Stimulated activated naive B cell treated with anti-CD40 and anti-IgM and Interleukin-4, amounts not matched to agents 10 μg/mL and 1 μg/mL and 100 μg/mL, for 72 hours (primary cell): ENCODE results near the gene GPR146.
"Not testable (repeated sequence)": the region's sequence is repeated elsewhere in the genome, so short reads cannot be mapped to it uniquely, and the experiment has no call there.

Experiments used
- ATAC-seq, 2 donors: fragments of 150-1000 bp; cut with Tn5 transposase; replicated peaks; 2 replicates each; pipeline ENCODE4 v1.10.0; 2021; ENCODE audit warnings: moderate library complexity in 1 of 2
- DNase-seq: peaks from one replicate; pipeline ENCODE4 v3.0.0; 2021
- H3K27ac Mint-ChIP-seq: one replicate; pipeline ENCODE4 v1.8.0; 2022; ENCODE audit warnings: mild to moderate bottlenecking, mixed read lengths
- H3K27me3 Mint-ChIP-seq, 2 donors: one replicate each; pipeline ENCODE4 v1.8.0; 2022; ENCODE audit warnings: mixed read lengths in 2 of 2
- H3K36me3 Mint-ChIP-seq, 2 donors: one replicate each; pipeline ENCODE4 v1.8.0; 2022; ENCODE audit warnings: mixed read lengths in 2 of 2, mild to moderate bottlenecking in 1 of 2
- H3K4me1 Mint-ChIP-seq, 2 donors: one replicate each; pipeline ENCODE4 v1.8.0; 2022; ENCODE audit warnings: mixed read lengths in 2 of 2, mild to moderate bottlenecking in 1 of 2
- H3K4me3 Mint-ChIP-seq, 2 donors: one replicate each; pipeline ENCODE4 v1.8.0; 2022; ENCODE audit warnings: mild to moderate bottlenecking in 2 of 2, mixed read lengths in 2 of 2, moderate library complexity in 1 of 2
- H3K9me3 Mint-ChIP-seq, 2 donors: one replicate each; pipeline ENCODE4 v1.8.0; 2022; ENCODE audit warnings: mixed read lengths in 2 of 2, mild to moderate bottlenecking in 1 of 2

Gene GPR146, protein sequence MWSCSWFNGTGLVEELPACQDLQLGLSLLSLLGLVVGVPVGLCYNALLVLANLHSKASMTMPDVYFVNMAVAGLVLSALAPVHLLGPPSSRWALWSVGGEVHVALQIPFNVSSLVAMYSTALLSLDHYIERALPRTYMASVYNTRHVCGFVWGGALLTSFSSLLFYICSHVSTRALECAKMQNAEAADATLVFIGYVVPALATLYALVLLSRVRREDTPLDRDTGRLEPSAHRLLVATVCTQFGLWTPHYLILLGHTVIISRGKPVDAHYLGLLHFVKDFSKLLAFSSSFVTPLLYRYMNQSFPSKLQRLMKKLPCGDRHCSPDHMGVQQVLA

DNA sequence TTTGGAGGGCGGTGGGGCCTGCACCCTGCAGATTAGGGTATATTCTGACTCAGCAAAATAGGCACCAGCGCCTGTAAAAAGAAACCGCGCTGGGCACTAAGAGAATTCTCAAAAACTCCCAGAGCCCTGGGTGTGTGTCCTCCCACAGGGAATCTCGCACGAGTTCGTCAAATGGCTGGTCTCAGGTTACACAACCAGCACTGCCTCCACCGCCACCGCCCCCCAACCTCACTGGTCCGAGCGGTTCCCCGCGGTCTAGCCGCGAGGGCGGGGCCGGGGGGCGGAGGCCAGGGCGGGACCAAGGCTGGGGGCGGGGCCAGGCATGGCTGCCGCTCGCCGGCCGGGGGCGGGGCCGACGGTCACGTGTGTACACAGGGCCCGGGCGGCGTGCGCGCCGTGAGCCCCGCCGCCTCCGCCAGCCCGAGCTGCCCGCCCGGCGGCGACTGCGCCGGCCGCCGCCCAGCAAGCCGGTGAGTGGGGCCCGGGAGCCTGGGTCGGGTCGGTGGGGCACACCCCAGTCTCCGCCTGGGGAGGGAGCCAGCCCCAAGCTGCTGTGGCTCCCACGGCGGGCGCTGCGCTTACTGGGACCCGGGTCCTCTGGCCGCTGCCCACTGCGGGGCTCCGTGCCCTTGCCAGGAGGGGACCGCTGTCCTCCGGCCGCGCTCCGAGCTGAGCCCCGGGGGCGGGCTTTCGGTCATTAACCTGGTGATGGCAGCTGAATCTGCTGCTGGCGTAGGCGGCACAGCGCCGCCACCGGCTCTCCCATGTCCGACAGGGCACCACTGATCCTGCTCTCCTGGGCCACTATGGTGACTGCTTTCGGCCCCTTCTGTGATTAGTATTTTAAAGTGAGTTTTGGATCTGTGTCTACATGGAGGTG is at the start of gene GPR146:
GPR146 (plus strand) TSS at position 358 of the 880 bp plus-strand sequence. CDS start 12,970 bp downstream, outside the sequence.
- H3K4me1 Mint-ChIP-seq = peaks cover 27 to 44% of the 10 kb centered on the region in 2 donors
- peaks cover 4 to 6% of the 10 kb centered on the region in 2 donors for H3K27me3 Mint-ChIP-seq
- H3K4me3 Mint-ChIP-seq = peak within 1 kb of the TSS; percentile 83 to 84
- no peaks in the 10 kb centered on the region for H3K9me3 Mint-ChIP-seq
- H3K27ac Mint-ChIP-seq = peak within 1 kb of the TSS; percentile 73
- ATAC-seq = peak; percentile 90 to 93
- peak; percentile 85 for DNase-seq
- peaks cover 0 to 3% of the 10 kb centered on the region in 2 donors for H3K36me3 Mint-ChIP-seq

DNA sequence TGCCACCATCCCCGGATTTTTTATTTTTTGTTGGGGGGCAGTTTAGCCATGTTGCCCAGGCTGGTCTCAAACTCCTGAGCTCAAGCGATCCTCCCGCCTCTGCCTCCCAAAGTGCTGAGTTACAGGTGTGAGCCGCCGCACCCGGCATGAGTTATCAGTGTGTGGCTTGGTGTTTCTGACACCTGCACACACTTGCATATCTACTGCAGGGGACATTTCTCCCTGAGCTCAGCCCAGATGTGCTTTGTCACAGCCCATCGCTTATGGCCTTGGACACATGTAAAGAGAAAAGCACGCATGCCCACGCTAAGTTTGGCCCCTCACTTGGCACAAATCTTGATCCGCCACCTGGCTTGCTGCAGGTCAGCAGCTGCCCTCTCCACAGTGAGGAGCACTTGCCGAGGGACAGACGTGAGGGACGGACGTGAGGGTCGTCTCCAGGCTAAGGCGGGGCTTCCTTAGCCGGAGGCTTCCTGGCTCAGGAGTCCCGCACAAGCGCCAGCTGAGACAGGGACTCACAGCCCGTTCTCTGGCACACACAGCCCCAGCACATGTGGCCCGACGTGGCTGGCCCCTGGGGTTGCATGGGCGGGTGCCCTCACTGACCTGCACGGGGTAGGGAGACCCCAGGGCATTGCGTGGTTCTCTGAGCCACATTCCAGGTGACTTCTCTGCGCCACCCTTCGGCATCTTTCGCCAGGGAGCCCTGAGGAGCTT is 49.6 kb upstream of the GPR146 start:
- no peak for ATAC-seq
- Mint-ChIP-seq H3K27ac (peak overlapping the region; percentile 47), H3K9me3 (peaks cover 0 to under 1% of the 10 kb centered on the region in 2 donors), H3K36me3 (peaks cover 21 to 22% of the 10 kb centered on the region in 2 donors), H3K27me3 (peaks cover 0 to 4% of the 10 kb centered on the region in 2 donors), H3K4me1 (peaks cover 9 to 17% of the 10 kb centered on the region in 2 donors), H3K4me3 (no peak overlapping the region)
- DNase-seq = no peak

DNA sequence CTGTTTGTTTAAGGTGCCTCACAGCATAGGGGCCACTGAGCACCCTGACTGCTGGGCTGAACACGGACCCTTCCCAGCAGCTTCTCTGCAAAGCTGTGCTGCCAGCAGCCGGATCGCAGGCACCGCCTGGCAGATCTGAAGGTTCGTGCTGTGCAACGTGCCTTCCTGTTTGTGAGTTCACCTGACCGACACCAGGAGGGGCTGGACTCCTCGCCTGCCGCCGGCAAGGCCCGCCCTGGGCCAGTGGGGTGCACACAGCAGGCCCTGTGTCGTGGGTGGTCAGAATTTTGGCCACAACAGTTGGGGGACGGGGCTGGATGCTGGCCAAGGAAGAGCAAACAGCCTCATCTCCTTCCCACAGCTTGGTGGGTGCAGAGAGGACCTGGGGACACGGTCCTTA is 48.8 kb upstream of the GPR146 start:
- ATAC-seq (no peak), DNase-seq (no peak)
- peak overlapping the region in 1 of 2 donors; percentile 19 for H3K4me3 Mint-ChIP-seq
- peaks cover 13 to 25% of the 10 kb centered on the region in 2 donors for H3K4me1 Mint-ChIP-seq
- H3K9me3 Mint-ChIP-seq = no peaks in the 10 kb centered on the region
- peaks cover 28 to 30% of the 10 kb centered on the region in 2 donors for H3K36me3 Mint-ChIP-seq
- H3K27ac Mint-ChIP-seq = no peak overlapping the region
- H3K27me3 Mint-ChIP-seq = peaks cover 0 to 4% of the 10 kb centered on the region in 2 donors

DNA sequence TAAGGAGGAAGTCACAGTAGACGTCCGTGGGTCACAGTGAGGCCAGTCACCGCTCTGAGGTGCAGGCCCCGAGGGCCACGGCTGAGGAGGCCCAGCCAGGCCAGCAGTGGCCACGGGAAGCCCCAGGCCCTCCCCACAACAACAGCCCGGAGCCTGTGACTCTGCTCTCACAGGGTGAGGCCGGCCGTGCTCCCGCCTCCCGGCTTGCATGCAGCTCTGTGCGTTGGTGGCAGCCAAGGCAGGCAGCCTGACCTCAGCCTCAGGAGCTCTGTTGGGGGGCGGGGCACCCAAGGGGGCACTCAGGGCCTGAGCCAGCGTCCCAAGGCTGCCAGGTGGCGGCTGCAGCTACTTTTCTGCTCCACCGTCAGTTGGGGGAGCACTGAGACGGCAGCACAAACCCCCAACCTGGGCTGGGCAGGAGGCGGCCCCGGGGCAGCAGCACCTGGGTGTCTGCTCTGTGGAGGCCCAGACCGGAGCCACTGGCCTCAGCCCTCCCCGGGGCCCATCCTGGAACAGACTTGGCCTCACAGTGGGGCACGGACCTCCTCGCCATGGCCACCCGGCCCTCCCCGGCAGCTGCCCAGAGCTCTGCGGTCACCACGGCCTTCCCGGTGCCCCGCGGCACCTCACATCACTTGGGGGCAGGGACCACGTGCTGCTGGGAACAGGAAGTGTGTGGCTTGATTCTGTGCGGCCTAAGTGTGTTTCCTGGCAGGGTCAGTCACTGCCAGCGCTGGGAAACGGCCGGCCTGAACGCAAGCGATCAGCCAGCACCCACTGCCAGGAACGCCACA is 48.1 kb upstream of the GPR146 start:
- ATAC-seq = no peak
- H3K4me3 Mint-ChIP-seq = no peak overlapping the region
- no peaks in the 10 kb centered on the region for H3K9me3 Mint-ChIP-seq
- peaks cover 18 to 32% of the 10 kb centered on the region in 2 donors for H3K4me1 Mint-ChIP-seq
- no peak overlapping the region for H3K27ac Mint-ChIP-seq
- H3K27me3 Mint-ChIP-seq = peaks cover 0 to 4% of the 10 kb centered on the region in 2 donors
- peaks cover 34 to 37% of the 10 kb centered on the region in 2 donors for H3K36me3 Mint-ChIP-seq
- DNase-seq = no peak

DNA sequence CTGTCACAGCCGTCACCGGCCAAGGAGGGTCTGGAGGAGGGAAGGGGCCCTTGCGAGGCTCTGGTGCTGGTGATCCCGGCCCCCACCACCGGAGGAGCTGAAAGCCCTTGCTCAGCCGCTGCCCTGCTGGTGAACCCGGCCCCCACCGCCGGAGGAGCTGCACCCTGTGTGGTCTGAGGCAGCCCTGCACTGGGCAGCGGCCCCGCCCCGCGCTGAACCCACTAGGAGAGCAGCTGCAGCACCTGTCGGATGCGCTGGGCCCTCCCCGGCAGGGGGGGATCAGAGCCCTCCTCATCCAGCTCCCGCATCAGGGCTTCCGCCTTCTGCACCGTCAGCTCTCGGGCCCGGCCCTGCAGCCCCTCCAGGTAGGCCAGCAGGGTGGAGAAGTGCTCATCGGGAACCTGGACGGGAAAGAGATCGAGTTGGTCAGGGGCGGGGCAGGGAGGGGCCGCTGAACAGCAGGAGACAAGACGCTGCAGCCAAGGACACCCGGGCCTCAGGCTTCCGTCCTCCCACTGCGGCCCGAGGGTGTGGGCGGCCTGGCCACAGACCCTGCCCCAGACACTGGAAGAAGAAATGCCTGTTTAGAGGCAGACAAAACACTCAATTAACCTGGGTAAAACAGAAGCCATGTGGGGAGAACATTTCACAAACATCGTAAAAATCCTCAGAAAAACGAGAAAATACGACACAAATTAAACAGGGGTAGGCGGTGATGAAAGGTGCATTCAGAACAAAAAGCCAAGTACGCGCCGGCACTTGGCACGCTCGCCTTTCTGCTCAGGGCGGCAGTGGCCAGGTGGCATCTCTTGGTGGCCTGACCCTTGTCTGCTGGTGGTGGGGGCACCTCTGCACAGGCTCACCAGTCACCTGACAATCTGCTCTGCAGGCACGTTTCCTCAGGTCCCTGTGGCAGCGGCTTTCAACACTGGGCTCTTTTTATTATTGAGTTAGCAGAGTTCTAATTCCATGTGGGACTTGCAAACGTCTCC is 46.6 kb upstream of the GPR146 start:
- Mint-ChIP-seq H3K36me3 (peaks cover 36 to 41% of the 10 kb centered on the region in 2 donors), H3K9me3 (no peaks in the 10 kb centered on the region), H3K27ac (no peak overlapping the region), H3K27me3 (peaks cover 0 to 4% of the 10 kb centered on the region in 2 donors), H3K4me3 (no peak overlapping the region), H3K4me1 (peaks cover 19 to 33% of the 10 kb centered on the region in 2 donors)
- ATAC-seq (no peak), DNase-seq (no peak)

DNA sequence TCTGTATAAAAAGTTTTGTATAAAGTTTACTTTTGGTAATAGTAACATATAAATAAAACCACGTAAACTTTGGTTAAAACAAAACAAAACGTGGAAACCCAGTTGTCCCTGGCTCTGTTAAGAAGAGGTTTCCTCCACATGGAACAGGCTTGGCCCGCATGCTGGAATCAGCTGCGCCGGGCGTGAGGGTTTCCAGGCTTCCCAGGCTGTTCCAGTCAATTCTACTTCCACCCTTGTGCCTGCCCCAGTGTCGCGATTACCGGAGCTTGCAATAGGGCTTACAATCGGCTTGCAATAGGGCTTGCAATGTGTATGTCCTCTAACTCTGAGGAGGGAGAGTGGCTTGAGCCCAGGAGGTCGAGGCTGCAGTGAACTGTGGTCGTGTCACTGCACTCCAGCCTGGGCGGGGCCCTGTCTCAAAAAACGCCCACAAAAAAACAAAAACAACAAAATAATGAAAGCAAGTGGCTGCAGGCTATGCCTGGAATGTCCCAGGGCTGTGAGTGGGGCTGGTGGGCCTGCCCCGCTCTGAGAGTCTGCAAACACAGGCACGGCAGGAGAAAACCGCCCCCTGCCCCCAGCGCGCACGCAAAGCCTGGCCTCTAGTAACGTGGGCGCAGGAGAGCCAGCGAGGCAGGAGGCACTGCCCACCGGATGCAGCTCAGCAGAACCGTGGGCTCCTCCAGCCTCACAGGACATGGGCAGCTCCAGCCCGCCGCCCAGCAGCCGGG is 45.0 kb upstream of the GPR146 start:
- Mint-ChIP-seq H3K9me3 (no peaks in the 10 kb centered on the region), H3K4me1 (peaks cover 18 to 30% of the 10 kb centered on the region in 2 donors), H3K27me3 (no peaks in the 10 kb centered on the region), H3K36me3 (peaks cover 36 to 46% of the 10 kb centered on the region in 2 donors), H3K27ac (peak overlapping the region; percentile 52), H3K4me3 (no peak overlapping the region)
- DNase-seq = no peak
- no peak for ATAC-seq

DNA sequence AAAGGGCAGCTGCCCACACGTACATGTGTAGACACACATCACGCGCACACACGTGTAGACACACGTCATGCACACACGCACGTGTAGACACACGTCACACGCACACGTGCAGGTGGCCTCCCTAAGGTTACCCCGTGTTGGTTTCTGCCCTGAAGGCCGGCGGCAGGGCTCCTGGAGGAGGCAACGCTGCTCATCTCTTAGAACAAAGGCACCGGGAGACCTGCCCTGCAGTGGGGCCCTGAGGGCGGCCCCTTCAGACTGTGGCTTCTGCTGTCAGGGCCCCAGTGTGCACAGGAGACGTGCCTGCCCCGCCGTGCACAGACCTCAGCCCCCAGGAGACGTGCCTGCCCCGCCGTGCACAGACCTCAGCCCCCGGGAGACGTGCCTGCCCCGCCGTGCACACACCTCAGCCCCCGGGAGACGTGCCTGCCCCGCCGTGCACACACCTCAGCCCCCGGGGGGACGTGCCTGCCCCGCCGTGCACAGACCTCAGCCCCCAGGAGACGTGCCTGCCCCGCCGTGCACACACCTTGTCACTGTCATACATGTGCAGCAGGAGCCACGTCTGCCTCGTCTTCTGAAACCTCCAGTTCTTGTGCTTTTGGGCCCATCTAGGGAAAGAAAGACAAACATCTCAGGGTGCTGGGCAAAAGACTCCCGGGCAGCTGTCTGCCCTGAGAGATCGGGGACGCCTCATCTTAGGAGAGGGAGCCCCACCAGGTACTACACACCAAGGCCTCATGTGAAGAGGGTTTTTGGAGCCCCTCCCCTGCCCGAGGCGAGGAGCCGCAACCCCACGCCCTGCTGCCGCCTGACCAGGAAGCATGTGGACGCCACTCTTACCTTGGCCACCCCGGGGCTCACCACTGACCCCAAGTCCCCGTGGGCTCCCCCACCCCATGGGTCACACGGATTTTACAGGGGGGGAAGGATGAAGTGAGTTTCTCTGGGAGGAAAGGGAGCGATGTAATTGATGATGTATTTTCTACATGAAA is 44.1 kb upstream of the GPR146 start:
- H3K4me3 Mint-ChIP-seq = no peak overlapping the region

DNA sequence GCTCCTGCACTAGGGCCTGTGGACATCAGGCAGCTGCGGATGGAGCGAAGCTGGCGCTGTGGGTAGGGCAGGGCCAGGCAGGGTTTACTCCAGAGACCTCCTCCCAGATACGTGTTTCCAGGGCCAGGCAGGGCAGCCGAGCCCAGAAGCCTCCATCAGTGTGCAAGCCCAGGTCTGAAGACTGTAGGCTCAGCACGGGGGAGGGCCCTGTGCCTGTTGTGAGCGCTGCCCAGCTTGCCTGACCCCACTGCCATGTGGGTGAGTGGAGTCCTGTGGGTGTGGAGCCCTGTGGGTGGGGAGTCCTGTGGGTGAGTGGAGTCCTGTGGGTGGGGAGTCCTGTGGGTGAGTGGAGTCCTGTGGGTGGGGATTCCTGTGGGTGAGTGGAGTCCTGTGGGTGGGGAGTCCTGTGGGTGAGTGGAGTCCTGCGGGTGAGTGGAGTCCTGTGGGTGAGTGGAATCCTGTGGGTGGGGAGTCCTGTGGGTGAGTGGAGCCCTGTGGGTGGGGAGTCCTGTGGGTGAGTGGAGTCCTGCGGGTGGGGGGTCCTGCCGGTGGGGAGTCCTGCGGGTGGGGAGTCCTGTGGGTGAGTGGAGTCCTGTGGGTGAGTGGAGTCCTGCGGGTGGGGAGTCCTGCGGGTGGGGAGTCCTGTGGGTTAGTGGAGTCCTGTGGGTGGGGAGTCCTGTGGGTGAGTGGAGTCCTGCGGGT is 43.1 kb upstream of the GPR146 start:
- DNase-seq, H3K9me3 Mint-ChIP-seq, ATAC-seq, H3K27me3 Mint-ChIP-seq: not testable (repeated sequence)
- peaks cover 27 to 36% of the 10 kb centered on the region in 2 donors for H3K4me1 Mint-ChIP-seq
- H3K36me3 Mint-ChIP-seq = peaks cover 45 to 50% of the 10 kb centered on the region in 2 donors
- H3K27ac Mint-ChIP-seq = peak overlapping the region; percentile 94
- peak overlapping the region in 1 of 2 donors; percentile 48 for H3K4me3 Mint-ChIP-seq

More for the DNA sequence above, 44.1 kb upstream of the GPR146 start:
- H3K9me3 Mint-ChIP-seq = no peaks in the 10 kb centered on the region
- H3K36me3 Mint-ChIP-seq = peaks cover 40 to 46% of the 10 kb centered on the region in 2 donors
- no peaks in the 10 kb centered on the region for H3K27me3 Mint-ChIP-seq
- no peak for DNase-seq
- H3K4me1 Mint-ChIP-seq = peaks cover 23 to 34% of the 10 kb centered on the region in 2 donors
- peak overlapping the region; percentile 56 for H3K27ac Mint-ChIP-seq
- ATAC-seq = peak; percentile 28 to 36

DNA sequence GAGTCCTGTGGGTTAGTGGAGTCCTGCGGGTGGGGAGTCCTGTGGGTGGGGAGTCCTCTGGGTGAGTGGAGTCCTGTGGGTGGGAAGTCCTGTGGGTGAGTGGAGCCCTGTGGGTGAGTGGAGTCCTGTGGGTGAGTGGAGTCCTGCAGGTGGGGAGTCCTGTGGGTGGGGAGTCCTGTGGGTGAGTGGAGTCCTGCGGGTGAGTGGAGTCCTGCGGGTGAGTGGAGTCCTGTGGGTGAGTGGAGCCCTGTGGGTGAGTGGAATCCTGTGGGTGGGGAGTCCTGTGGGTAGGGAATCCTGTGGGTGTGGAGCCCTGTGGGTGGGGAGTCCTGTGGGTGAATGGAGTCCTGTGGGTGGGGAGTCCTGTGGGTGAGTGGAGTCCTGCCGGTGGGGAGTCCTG is 42.3 kb upstream of the GPR146 start:
- not testable (repeated sequence) for H3K4me3 Mint-ChIP-seq

DNA sequence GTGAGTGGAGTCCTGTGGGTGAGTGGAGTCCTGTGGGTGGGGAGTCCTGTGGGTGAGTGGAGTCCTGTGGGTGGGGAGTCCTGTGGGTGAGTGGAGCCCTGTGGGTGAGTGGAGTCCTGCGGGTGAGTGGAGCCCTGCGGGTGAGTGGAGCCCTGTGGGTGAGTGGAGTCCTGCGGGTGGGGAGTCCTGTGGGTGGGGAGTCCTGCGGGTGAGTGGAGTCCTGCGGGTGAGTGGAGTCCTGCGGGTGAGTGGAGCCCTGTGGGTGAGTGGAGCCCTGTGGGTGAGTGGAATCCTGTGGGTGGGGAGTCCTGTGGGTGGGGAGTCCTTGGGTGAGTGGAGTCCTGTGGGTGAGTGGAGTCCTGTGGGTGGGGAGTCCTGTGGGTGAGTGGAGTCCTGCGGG is 41.9 kb upstream of the GPR146 start:
- H3K4me3 Mint-ChIP-seq, H3K27me3 Mint-ChIP-seq, ATAC-seq, H3K9me3 Mint-ChIP-seq, DNase-seq, H3K27ac Mint-ChIP-seq: not testable (repeated sequence)
- Mint-ChIP-seq H3K4me1 (peaks cover 28 to 36% of the 10 kb centered on the region in 2 donors), H3K36me3 (peaks cover 44 to 48% of the 10 kb centered on the region in 2 donors)

More for the DNA sequence above, 42.3 kb upstream of the GPR146 start:
- ATAC-seq, H3K9me3 Mint-ChIP-seq, DNase-seq, H3K27me3 Mint-ChIP-seq: not testable (repeated sequence)
- H3K4me1 Mint-ChIP-seq = peaks cover 28 to 36% of the 10 kb centered on the region in 2 donors
- H3K36me3 Mint-ChIP-seq = peaks cover 45 to 51% of the 10 kb centered on the region in 2 donors
- peak overlapping the region; percentile 9 for H3K27ac Mint-ChIP-seq
